CD14-positive monocyte (primary cell): ENCODE data around the gene APOA1. TPM values are rescaled to one million over a fixed set of nuclear protein-coding genes. Genes with fewer than 3 reads are reported as not detected.

Experiments
- DNase-seq, 3 donors: peaks; one replicate each; pipeline ENCODE4 v3.0.0-alpha.2; 2011 to 2022
- H2AFZ ChIP-seq: 2 replicates; pipeline ENCODE4 v1.6.0; 2012; ENCODE audit warnings: mild to moderate bottlenecking, low read depth, low read length, inconsistent platforms; ENCODE audit not compliant: insufficient read depth, poor library complexity, severe bottlenecking
- H3K27ac ChIP-seq, 2 donors: 1 replicate in 1 of 2; 2 replicates in 1 of 2; pipeline ENCODE4 v1.5.1; 2012 to 2013; ENCODE audit warnings: low read length in 2 of 2, control low read depth in 1 of 2, inconsistent platforms in 1 of 2, low read depth in 1 of 2, mild to moderate bottlenecking in 1 of 2
- H3K27me3 ChIP-seq, 2 donors: one replicate each; pipeline versions ENCODE4 v1.6.0 to v1.6.1; 2011 to 2013; ENCODE audit warnings: low read length in 2 of 2; ENCODE audit not compliant: control insufficient read depth in 2 of 2, insufficient read depth in 2 of 2
- H3K36me3 ChIP-seq, 2 donors: replicated peaks in 1 of 2; 1 replicate in 1 of 2; 2 replicates in 1 of 2; pipeline versions ENCODE4 v1.5.1 to v1.6.1; 2012 to 2013; ENCODE audit warnings: low read length in 2 of 2, control low read depth in 1 of 2, inconsistent platforms in 1 of 2, mild to moderate bottlenecking in 1 of 2; ENCODE audit not compliant: insufficient read depth in 2 of 2, control insufficient read depth in 1 of 2
- H3K4me1 ChIP-seq, 2 donors: 1 replicate in 1 of 2; 2 replicates in 1 of 2; pipeline versions ENCODE4 v1.5.1 to v1.6.1; 2012 to 2013; ENCODE audit warnings: low read length in 2 of 2, control low read depth in 1 of 2, inconsistent platforms in 1 of 2, mild to moderate bottlenecking in 1 of 2, moderate library complexity in 1 of 2; ENCODE audit not compliant: insufficient read depth in 2 of 2, control insufficient read depth in 1 of 2
- H3K4me2 ChIP-seq: replicated peaks from 2 replicates; pipeline ENCODE3; 2012; ENCODE audit warnings: low read length, moderate library complexity, mild to moderate bottlenecking; ENCODE audit not compliant: poor library complexity, severe bottlenecking; ENCODE audit errors: extremely low read depth
- H3K4me3 ChIP-seq, 3 experiments: fragments of 200-600 bp in 1 of 3; sonication (generic) in 1 of 3; replicated peaks in 1 of 3; 1 replicate in 2 of 3; 2 replicates in 1 of 3; pipeline ENCODE4 v1.5.1; 2011 to 2013; ENCODE audit warnings: low read length in 3 of 3, mild to moderate bottlenecking in 3 of 3, control low read depth in 2 of 3, low read depth in 2 of 3, inconsistent platforms in 1 of 3, moderate library complexity in 1 of 3
- H3K79me2 ChIP-seq: 2 replicates; pipeline ENCODE4 v1.6.0; 2012; ENCODE audit warnings: mild to moderate bottlenecking, control low read depth, inconsistent platforms, low read length, moderate library complexity; ENCODE audit not compliant: insufficient read depth
- H3K9ac ChIP-seq: 2 replicates; pipeline ENCODE4 v1.6.0; 2017; ENCODE audit warnings: low read length, mild to moderate bottlenecking; ENCODE audit not compliant: insufficient read depth, poor library complexity, severe bottlenecking
- H3K9me3 ChIP-seq, 2 donors: replicated peaks in 1 of 2; 1 replicate in 1 of 2; 2 replicates in 1 of 2; pipeline versions ENCODE4 v1.5.1 to v1.6.1; 2012 to 2013; ENCODE audit warnings: low read length in 2 of 2, control low read depth in 1 of 2; ENCODE audit not compliant: control insufficient read depth in 1 of 2, insufficient read depth in 1 of 2
- H4K20me1 ChIP-seq: 2 replicates; pipeline ENCODE4 v1.6.0; 2012; ENCODE audit warnings: mild to moderate bottlenecking, low read length, control low read depth, moderate library complexity; ENCODE audit not compliant: insufficient read depth
- H3K27ac Mint-ChIP-seq, 7 donors: one replicate each; pipeline ENCODE4 v1.8.0; 2020; ENCODE audit warnings: mild to moderate bottlenecking in 7 of 7, mixed read lengths in 7 of 7, moderate library complexity in 6 of 7, inconsistent platforms in 2 of 7
- H3K27me3 Mint-ChIP-seq, 3 donors: one replicate each; pipeline ENCODE4 v1.8.0; 2021 to 2022; ENCODE audit warnings: low read depth in 3 of 3, mild to moderate bottlenecking in 3 of 3, mixed read lengths in 3 of 3, moderate library complexity in 3 of 3, inconsistent platforms in 1 of 3
- H3K36me3 Mint-ChIP-seq, 2 donors: one replicate each; pipeline ENCODE4 v1.8.0; 2020; ENCODE audit warnings: mixed read lengths in 2 of 2, inconsistent platforms in 1 of 2, mild to moderate bottlenecking in 1 of 2
- H3K4me1 Mint-ChIP-seq: one replicate; pipeline ENCODE4 v1.8.0; 2020; ENCODE audit warnings: mild to moderate bottlenecking, mixed read lengths
- H3K4me3 Mint-ChIP-seq, 2 donors: one replicate each; pipeline ENCODE4 v1.8.0; 2020; ENCODE audit warnings: mild to moderate bottlenecking in 2 of 2, mixed read lengths in 2 of 2, moderate library complexity in 1 of 2
- H3K9me3 Mint-ChIP-seq, 7 donors: one replicate each; pipeline ENCODE4 v1.8.0; 2020 to 2022; ENCODE audit warnings: mixed read lengths in 7 of 7, mild to moderate bottlenecking in 6 of 7, moderate library complexity in 6 of 7, inconsistent platforms in 2 of 7
- WGBS: methylation state at CpG from one replicate; pipeline ENCODE4 v1.1.5; 2013; ENCODE audit warnings: missing lambda C conversion rate; ENCODE audit not compliant: insufficient coverage; 5-methylcytosine and 5-hydroxymethylcytosine counted together
- intact Hi-C, 2 donors: fragments of 100-400 bp; cut with micrococcal nuclease; formaldehyde crosslinking; loops; one replicate each; pipeline versions ENCODE4 v1.15.0 to v1.15.1; 2023
- polyA plus RNA-seq, 3 donors: library from polyadenylated mRNA; depleted of rRNA in 1 of 3; unstranded in 2 of 3; stranded (reverse) in 1 of 3; fragments of 300-500 nt in 2 of 3; fragments of >200 nt in 1 of 3; fragmentation: Illumina TruSeq in 2 of 3; gene quantifications; 1 replicate in 2 of 3; 2 replicates in 1 of 3; pipeline ENCODE4 v1.2.3, GENCODE V29; 2012 to 2021
- TF ChIP-seq, protein P1 (sequence below): fragments of 200-600 bp; IDR thresholded peaks from one replicate; pipeline ENCODE4 v1.8.0; 2022; ENCODE audit warnings: antibody characterized with exemption, mild to moderate bottlenecking

APOA1 gene
- polyA plus RNA-seq, 3 donors, result 0.29 TPM; not detected in 2

GRCh38 chr11:116822575-116822974, 14.8 kb downstream of the APOA1 start:
- Histone ChIP-seq H3K36me3 (no peaks in the 10 kb centered on the region), H3K79me2 (no peaks in the 10 kb centered on the region)
- WGBS, result 83% methylated on average over 5 of the region's 5 CpGs

DNA sequence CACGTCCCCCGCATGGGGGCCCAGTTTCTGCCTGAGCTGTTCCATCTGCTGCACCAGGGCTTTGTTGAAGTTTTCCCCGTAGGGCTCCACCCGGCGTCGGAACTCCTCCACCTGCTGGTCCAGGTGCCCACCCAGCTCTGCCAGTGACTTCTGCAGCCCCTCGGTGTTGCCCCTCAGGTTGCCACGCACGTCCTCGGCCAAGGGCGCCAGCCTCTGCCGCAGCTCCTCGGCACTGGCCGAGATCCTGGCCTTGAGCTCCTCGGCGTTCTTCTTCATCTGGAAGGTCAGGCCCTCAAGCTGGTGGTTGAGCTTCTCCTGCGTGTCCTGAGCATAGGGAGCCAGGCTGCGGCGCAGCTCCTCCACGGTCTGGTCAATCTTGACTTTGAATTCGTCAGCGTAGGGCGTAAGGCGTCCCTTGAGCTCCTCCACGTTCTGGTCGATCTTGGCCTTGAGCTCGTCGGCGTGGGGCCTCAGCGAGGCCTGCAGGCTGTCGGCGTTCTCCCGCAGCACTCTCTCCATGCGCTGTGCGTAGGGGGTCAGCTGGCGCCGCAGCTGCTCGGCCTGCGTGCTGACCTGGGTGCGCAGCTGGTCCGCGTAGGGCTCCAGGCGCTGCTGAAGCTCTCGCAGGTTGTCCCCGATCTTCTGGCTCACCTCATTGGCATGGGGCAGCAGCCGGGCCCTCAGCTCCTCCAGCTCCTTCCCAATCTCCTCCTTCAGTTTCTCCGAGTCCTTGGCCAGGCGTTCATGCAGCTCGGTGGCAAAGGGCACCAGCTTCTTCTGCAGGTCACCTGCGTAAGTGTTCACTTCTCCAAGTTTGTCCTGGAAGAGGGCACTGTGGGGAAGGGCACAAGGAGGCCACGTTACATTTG, 16.1 kb downstream of the APOA1 start:
- Mint-ChIP-seq H3K9me3 (no peaks in the 10 kb centered on the region), H3K36me3 (no peaks in the 10 kb centered on the region), H3K4me3 (no peak overlapping the region), H3K4me1 (no peaks in the 10 kb centered on the region), H3K27ac (no peak overlapping the region), H3K27me3 (peaks cover 0 to 2% (median 0%) of the 10 kb centered on the region in 3 donors)
- no peaks in the 10 kb centered on the region for H3K9me3 ChIP-seq
- intact Hi-C loops, result no loop called here
- WGBS, result 97% methylated on average over 47 of the region's 51 CpGs
- no peak for DNase-seq
- H3K27ac ChIP-seq, result no peak overlapping the region
- H2AFZ ChIP-seq, result no peak overlapping the region
- no peaks in the 10 kb centered on the region for H3K36me3 ChIP-seq
- H3K27me3 ChIP-seq, result no peaks in the 10 kb centered on the region
- H3K4me2 ChIP-seq, result no peak overlapping the region
- H3K79me2 ChIP-seq, result no peaks in the 10 kb centered on the region
- no peaks in the 10 kb centered on the region for H3K4me1 ChIP-seq
- TF ChIP-seq, protein P1, sequence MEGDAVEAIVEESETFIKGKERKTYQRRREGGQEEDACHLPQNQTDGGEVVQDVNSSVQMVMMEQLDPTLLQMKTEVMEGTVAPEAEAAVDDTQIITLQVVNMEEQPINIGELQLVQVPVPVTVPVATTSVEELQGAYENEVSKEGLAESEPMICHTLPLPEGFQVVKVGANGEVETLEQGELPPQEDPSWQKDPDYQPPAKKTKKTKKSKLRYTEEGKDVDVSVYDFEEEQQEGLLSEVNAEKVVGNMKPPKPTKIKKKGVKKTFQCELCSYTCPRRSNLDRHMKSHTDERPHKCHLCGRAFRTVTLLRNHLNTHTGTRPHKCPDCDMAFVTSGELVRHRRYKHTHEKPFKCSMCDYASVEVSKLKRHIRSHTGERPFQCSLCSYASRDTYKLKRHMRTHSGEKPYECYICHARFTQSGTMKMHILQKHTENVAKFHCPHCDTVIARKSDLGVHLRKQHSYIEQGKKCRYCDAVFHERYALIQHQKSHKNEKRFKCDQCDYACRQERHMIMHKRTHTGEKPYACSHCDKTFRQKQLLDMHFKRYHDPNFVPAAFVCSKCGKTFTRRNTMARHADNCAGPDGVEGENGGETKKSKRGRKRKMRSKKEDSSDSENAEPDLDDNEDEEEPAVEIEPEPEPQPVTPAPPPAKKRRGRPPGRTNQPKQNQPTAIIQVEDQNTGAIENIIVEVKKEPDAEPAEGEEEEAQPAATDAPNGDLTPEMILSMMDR, result no peak
- H3K4me3 ChIP-seq, result no peak overlapping the region
- no peaks in the 10 kb centered on the region for H4K20me1 ChIP-seq
- H3K9ac ChIP-seq, result no peak overlapping the region

More at GRCh38 chr11:116822575-116822974, 14.8 kb downstream of the APOA1 start:
- H3K4me3 Mint-ChIP-seq, result no peak overlapping the region
- no peak overlapping the region for H2AFZ ChIP-seq
- no peak for DNase-seq
- no peak overlapping the region for H3K27ac Mint-ChIP-seq
- H3K27me3 Mint-ChIP-seq, result peaks cover 0 to 2% (median 0%) of the 10 kb centered on the region in 3 donors
- no peak overlapping the region for H3K4me3 ChIP-seq
- no peak overlapping the region for H3K4me2 ChIP-seq
- H3K27me3 ChIP-seq, result no peaks in the 10 kb centered on the region
- intact Hi-C loops, result no loop called here
- no peaks in the 10 kb centered on the region for H4K20me1 ChIP-seq
- H3K9ac ChIP-seq, result no peak overlapping the region
- H3K36me3 Mint-ChIP-seq, result no peaks in the 10 kb centered on the region
- H3K4me1 ChIP-seq, result no peaks in the 10 kb centered on the region
- no peaks in the 10 kb centered on the region for H3K4me1 Mint-ChIP-seq
- no peaks in the 10 kb centered on the region for H3K9me3 ChIP-seq
- no peak overlapping the region for H3K27ac ChIP-seq
- H3K9me3 Mint-ChIP-seq, result no peaks in the 10 kb centered on the region
- TF ChIP-seq, protein P1, result no peak
